Activated naive CD4-positive, alpha-beta T cell treated with anti-CD3 and anti-CD28 coated beads for 36 hours (primary cell): ENCODE measurements around the gene HDGFL1. TPM values are rescaled to one million over a fixed set of nuclear protein-coding genes. Genes with fewer than 3 reads are reported as not detected.

Source experiments
- CTCF ChIA-PET: fragments of 350-600 bp; sonication (Branson Sonifier 250); formaldehyde crosslinking; loops from one replicate; lab custom pipeline; 2021; ENCODE audit warnings: antibody characterized with exemption; lab: Charles Lee
- DNase-seq: peaks from one replicate; pipeline ENCODE4 v3.0.0-alpha.2; 2020
- H3K27ac Mint-ChIP-seq: one replicate; pipeline ENCODE4 v1.8.0; 2021; ENCODE audit warnings: mild to moderate bottlenecking, mixed read lengths
- H3K27me3 Mint-ChIP-seq: one replicate; pipeline ENCODE4 v1.8.0; 2021; ENCODE audit warnings: low read depth, mixed read lengths
- H3K36me3 Mint-ChIP-seq: one replicate; pipeline ENCODE4 v1.8.0; 2021; ENCODE audit warnings: low read depth, mixed read lengths
- H3K4me1 Mint-ChIP-seq: one replicate; pipeline ENCODE4 v1.8.0; 2021; ENCODE audit warnings: low read depth, mixed read lengths
- H3K4me3 Mint-ChIP-seq: one replicate; pipeline ENCODE4 v1.8.0; 2021; ENCODE audit warnings: mild to moderate bottlenecking, moderate library complexity, mixed read lengths
- H3K9me3 Mint-ChIP-seq: one replicate; pipeline ENCODE4 v1.8.0; 2021; ENCODE audit warnings: mixed read lengths
- intact Hi-C: fragments of 100-400 bp; cut with micrococcal nuclease; formaldehyde crosslinking; loops from one replicate; pipeline ENCODE4 v1.15.1; 2023
- total RNA-seq, 2 experiments: library from RNA; stranded (reverse); gene quantifications; one replicate each; pipeline ENCODE4 v1.2.3, GENCODE V29; 2021

HDGFL1 gene
- total RNA-seq = not detected

DNA sequence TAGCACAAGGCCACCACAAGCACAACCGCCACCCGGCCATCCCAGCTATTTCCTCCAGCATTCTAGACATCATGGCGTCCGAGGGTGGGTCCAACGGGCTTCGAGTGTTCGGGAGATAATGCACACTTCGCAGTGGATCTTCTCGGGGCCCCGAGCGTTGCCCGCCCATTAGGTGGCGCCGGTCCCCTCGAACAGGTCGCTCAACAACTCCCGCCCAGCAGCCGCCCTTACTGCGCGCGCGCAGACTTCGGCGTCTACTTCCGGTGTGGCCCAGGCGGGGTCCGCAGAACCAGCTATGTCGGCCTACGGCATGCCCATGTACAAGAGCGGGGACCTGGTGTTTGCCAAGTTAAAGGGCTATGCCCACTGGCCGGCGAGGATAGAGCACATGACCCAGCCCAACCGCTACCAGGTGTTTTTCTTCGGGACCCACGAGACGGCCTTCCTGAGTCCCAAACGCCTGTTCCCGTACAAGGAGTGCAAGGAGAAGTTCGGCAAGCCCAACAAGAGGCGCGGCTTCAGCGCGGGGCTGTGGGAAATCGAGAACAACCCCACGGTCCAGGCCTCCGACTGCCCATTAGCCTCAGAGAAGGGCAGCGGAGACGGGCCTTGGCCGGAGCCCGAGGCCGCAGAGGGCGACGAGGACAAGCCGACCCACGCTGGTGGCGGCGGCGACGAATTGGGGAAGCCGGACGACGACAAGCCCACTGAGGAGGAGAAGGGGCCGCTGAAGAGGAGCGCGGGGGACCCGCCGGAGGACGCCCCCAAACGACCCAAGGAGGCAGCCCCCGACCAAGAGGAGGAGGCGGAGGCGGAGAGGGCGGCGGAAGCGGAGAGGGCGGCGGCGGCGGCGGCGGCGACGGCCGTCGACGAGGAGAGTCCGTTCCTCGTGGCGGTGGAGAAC, at the start of gene HDGFL1:
Gene HDGFL1, plus strand, starts transcription at position 286 of the 904 bp plus-strand sequence. Its CDS starts 10 bp downstream, at position 296.
- DNase-seq = no peak
- Mint-ChIP-seq H3K36me3 (no peaks in the 10 kb centered on the region), H3K9me3 (no peaks in the 10 kb centered on the region), H3K27me3 (no peaks in the 10 kb centered on the region), H3K4me1 (no peaks in the 10 kb centered on the region), H3K27ac (no peak within 1 kb of the TSS), H3K4me3 (no peak within 1 kb of the TSS)
- CTCF ChIA-PET = no interaction called here
- intact Hi-C loops = no loop called here

DNA sequence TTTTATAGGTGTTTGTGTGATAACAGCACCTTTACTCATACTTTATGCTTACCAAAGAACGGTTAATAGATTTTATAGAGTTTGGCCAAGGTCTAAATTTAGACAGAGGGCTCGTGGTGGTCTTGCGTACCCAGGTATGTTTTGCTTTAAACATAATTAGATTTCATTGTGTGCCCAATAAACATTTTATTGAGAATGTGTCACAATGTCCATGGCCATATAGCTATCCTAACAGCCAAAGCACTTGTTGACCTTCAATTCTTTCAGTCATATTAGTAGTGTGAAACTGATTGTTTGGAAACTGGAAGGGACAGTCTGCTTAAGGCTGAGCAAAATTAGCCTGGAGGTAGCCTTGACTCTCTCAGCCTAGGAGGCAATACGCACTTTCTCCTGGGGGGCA, 48.3 kb upstream of the HDGFL1 start:
- no peaks in the 10 kb centered on the region for H3K9me3 Mint-ChIP-seq
- no peak overlapping the region for H3K27ac Mint-ChIP-seq
- H3K4me3 Mint-ChIP-seq = no peak overlapping the region
- no peak for DNase-seq
- CTCF ChIA-PET = no interaction called here
- H3K27me3 Mint-ChIP-seq = no peaks in the 10 kb centered on the region
- H3K4me1 Mint-ChIP-seq = no peaks in the 10 kb centered on the region
- intact Hi-C loops = no loop called here
- H3K36me3 Mint-ChIP-seq = no peaks in the 10 kb centered on the region

DNA sequence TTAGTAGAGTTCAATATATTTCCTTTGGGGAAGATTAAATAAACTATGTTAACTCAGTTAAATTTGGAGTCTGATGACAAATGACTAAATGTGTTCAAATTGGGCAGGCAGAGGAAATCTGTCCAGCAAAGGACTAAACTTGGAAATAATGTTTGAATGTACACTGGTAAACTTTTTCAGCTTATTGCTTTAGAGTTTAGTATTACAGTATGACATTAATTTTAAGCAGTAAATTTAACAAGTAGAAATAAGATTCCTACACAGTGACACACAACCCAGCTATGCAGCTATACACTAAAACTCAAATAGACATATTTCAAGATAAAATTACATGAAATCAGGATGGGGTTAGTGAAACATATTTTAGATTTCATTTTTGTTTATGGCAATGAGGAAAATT, 42.6 kb upstream of the HDGFL1 start:
- Mint-ChIP-seq H3K4me3 (no peak overlapping the region), H3K36me3 (no peaks in the 10 kb centered on the region), H3K9me3 (no peaks in the 10 kb centered on the region), H3K4me1 (no peaks in the 10 kb centered on the region), H3K27ac (no peak overlapping the region), H3K27me3 (no peaks in the 10 kb centered on the region)
- CTCF ChIA-PET = no interaction called here
- DNase-seq = no peak
- intact Hi-C loops = no loop called here

DNA sequence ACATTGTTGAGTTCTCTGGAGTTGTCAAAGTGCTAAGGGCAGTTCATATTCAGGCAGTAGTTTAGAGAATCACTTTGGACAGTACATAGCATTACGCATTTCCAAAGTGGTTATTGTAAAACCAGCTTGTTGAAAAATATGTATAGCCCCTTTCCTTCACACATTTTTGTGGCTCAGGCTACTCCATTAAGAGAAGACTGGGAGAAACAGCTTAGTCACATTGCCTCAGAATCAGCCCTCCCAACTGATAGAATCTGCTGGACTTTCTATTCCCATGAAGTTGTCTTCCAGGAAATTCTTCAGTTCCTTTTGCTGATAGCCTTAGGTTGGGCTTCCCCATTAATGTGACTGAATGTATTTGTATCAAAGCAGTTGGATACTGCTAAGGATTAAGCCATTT, 39.5 kb upstream of the HDGFL1 start:
- CTCF ChIA-PET = no interaction called here
- Mint-ChIP-seq H3K4me3 (no peak overlapping the region), H3K27ac (no peak overlapping the region), H3K27me3 (no peaks in the 10 kb centered on the region), H3K4me1 (no peaks in the 10 kb centered on the region), H3K9me3 (peaks cover 2% of the 10 kb centered on the region), H3K36me3 (no peaks in the 10 kb centered on the region)
- intact Hi-C loops = no loop called here
- DNase-seq = no peak

DNA sequence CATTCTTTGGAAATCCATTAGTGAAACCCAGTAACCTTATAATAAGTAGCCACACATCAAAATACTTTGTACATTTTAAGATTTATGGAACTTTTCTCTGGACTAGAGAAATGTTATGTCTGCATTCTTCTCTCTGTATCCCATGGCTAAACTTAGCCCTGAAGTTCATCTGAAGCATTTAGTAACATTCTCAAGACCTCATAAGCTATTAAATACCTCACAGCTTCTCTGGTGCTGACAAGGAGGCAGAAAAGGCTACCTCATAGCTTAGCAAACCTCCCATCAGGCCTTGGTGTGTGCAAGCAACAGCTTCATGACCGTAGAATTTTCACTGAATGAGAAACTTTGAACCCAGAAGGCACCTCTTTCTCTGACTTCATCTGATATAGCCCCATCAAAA, 38.9 kb upstream of the HDGFL1 start:
- no peaks in the 10 kb centered on the region for H3K4me1 Mint-ChIP-seq

DNA sequence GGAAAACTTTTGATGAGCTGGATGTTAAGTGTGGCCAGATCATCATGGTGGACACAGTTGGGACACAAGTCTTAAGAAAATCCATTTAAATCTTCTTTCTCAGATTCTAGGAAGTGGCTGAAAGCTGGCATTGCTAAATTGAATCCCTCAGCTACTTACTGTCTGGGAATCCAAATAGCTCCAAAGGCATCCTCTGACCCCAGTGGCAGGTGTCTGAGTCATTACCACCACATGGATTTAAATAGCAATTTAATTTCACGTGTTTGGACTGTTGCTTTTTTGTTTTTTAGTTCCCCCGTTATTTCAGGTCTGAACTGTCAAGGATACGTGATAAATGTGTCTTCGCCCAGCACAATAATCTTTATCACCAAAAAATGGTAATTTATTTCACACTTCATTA, 33.2 kb upstream of the HDGFL1 start:
- Mint-ChIP-seq H3K4me3 (no peak overlapping the region), H3K27ac (no peak overlapping the region), H3K27me3 (no peaks in the 10 kb centered on the region), H3K4me1 (no peaks in the 10 kb centered on the region), H3K36me3 (no peaks in the 10 kb centered on the region), H3K9me3 (peaks cover 5% of the 10 kb centered on the region)
- intact Hi-C loops = no loop called here
- CTCF ChIA-PET = no interaction called here
- DNase-seq = no peak

More for the DNA sequence above, 38.9 kb upstream of the HDGFL1 start:
- no peaks in the 10 kb centered on the region for H3K27me3 Mint-ChIP-seq
- no peak for DNase-seq
- intact Hi-C loops = no loop called here
- no peak overlapping the region for H3K27ac Mint-ChIP-seq
- no peaks in the 10 kb centered on the region for H3K36me3 Mint-ChIP-seq
- CTCF ChIA-PET = no interaction called here
- peaks cover 2% of the 10 kb centered on the region for H3K9me3 Mint-ChIP-seq
- H3K4me3 Mint-ChIP-seq = no peak overlapping the region

DNA sequence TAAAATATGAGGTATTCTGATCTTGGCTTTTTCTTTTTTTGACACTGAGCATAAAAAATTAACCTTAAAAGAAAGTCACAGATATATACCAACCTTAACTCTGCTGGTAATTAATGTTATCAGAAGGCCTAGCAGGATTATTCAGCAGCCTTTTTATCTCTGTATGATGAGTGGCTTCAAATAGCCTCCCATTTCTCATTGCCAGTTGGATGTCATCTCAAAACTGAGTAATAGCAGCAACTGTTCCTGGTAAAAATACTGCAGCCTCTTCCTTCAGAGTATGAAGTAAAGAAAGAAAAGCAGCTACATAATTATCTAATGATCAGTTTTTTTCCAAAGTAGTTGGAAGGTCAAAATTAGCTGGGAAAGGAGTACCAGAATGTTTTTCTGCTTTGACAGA, 24.9 kb upstream of the HDGFL1 start:
- no peak for DNase-seq
- intact Hi-C loops = no loop called here
- Mint-ChIP-seq H3K27me3 (no peaks in the 10 kb centered on the region), H3K4me1 (no peaks in the 10 kb centered on the region), H3K4me3 (no peak overlapping the region), H3K9me3 (peaks cover 1% of the 10 kb centered on the region), H3K36me3 (no peaks in the 10 kb centered on the region), H3K27ac (no peak overlapping the region)
- CTCF ChIA-PET = no interaction called here

DNA sequence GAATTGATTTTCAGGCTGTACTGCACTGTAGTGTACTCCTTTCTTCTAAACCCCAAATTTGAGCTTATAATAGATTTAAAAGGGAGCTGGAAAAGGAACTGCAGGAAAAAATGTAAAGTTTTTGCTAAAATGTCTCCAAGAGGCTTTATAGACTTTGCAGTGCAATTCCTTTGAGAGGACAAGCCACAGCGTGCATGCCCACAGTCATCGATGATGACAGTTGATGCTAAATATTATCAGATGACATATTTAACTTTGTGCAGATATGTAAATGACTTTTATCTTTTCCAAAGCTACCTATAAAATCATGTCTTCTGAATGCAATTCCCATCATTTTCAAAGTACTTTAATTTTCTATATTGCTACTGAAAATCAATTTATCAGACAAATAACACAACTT, 24.3 kb upstream of the HDGFL1 start:
- no peak overlapping the region for H3K4me3 Mint-ChIP-seq
- no peak overlapping the region for H3K27ac Mint-ChIP-seq
- H3K36me3 Mint-ChIP-seq = no peaks in the 10 kb centered on the region
- DNase-seq = no peak
- intact Hi-C loops = no loop called here
- CTCF ChIA-PET = no interaction called here
- H3K27me3 Mint-ChIP-seq = no peaks in the 10 kb centered on the region
- H3K4me1 Mint-ChIP-seq = no peaks in the 10 kb centered on the region
- H3K9me3 Mint-ChIP-seq = peaks cover 1% of the 10 kb centered on the region

DNA sequence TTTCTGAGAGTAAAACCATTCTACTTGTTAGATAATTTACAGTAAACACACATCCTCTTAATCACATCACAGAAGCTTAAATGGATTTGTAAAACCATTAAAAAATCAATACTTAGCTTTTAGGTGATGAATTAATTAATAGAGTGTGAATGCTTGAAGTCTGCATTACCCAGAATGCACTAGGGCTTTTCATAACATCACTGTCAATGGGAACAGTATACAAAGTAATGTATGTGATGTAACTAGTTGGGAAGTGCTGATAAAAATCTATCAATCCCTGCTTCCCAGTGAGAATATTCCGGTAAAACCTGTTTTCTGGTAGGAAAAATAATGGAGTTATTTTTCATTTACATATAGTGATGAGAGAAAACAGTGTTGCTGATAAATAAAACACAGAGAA, 23.1 kb upstream of the HDGFL1 start:
- Mint-ChIP-seq H3K36me3 (no peaks in the 10 kb centered on the region), H3K9me3 (no peaks in the 10 kb centered on the region), H3K4me3 (no peak overlapping the region), H3K27me3 (no peaks in the 10 kb centered on the region), H3K4me1 (no peaks in the 10 kb centered on the region), H3K27ac (no peak overlapping the region)
- CTCF ChIA-PET = no interaction called here
- intact Hi-C loops = no loop called here
- DNase-seq = no peak

DNA sequence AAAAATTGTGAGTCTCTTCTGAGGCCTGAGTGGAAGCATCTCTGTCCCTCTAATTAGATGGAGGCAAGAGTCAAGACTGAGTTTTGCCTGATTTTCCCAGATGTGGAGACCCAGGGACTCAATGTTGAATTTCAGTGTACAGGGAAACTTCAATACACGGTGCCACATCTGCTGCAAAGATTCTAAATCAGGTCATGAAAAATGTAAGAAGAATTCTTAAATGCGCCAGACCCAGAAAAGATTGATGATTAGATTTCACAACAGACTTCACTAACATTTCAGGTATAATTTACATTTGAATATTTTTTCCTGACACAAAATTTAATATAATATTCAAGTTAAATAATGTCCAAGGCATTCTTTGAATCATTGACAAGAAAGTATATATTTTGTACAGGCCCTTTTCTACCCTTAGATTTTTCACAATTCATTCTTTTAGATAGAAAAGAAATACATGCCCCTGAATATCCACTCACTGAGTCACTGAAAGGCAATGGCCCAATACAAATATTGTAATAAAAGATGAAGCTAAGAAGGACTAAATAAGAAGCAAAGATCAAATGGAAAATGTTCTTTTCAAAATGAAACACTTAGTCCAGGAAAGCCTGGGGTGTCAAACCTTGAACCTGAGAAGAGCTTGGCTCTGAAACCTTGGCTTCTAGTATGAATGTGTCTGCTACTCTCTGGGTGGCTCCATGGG, 18.2 kb upstream of the HDGFL1 start:
- H3K4me3 Mint-ChIP-seq = no peak overlapping the region
- H3K36me3 Mint-ChIP-seq = no peaks in the 10 kb centered on the region
- CTCF ChIA-PET = no interaction called here
- intact Hi-C loops = no loop called here
- no peaks in the 10 kb centered on the region for H3K27me3 Mint-ChIP-seq
- no peaks in the 10 kb centered on the region for H3K4me1 Mint-ChIP-seq
- no peak overlapping the region for H3K27ac Mint-ChIP-seq
- no peak for DNase-seq
- H3K9me3 Mint-ChIP-seq = no peaks in the 10 kb centered on the region

DNA sequence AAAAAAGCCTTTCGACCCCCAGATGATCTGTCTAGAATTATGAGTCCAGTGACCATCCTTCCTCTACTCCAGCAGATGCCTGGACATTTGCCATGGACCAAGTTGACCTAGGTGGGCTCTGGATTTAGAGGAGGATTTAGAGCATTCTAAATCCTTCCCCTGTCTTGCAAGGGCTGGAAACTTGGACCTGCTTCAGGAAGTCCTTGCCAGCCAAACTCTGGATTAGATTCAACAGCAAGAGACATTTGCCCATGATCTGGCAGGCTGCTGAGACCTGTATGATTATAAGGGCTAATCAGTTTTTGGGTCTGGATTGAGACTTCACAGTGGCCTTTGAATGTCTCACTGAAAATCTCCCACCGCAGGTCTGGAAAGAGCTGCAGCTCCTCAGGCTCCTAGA, 13.1 kb upstream of the HDGFL1 start:
- intact Hi-C loops = no loop called here
- no peaks in the 10 kb centered on the region for H3K27me3 Mint-ChIP-seq
- DNase-seq = no peak
- H3K36me3 Mint-ChIP-seq = no peaks in the 10 kb centered on the region
- no peak overlapping the region for H3K27ac Mint-ChIP-seq
- no peaks in the 10 kb centered on the region for H3K4me1 Mint-ChIP-seq
- no peak overlapping the region for H3K4me3 Mint-ChIP-seq
- CTCF ChIA-PET = no interaction called here
- no peaks in the 10 kb centered on the region for H3K9me3 Mint-ChIP-seq

DNA sequence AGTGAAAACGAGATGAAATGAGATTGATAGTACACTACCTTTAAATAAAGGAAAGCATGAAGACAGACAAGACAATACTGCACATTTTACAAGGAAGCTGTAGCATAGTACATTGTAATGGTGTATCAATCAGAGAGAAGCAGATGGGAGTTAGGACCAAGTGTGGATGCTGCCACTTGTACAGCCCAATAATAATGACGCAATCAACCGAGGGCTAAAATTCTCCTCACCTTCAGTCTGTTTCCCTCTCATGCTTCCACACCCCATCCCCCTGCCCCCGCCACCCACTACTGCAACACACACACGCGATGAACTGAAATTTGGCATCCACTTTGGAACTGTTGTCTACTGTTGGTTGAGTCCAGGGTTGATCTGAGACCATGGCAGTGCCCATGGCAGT, 12.4 kb upstream of the HDGFL1 start:
- CTCF ChIA-PET = no interaction called here
- no peak for DNase-seq

More for the DNA sequence above, 12.4 kb upstream of the HDGFL1 start:
- H3K27ac Mint-ChIP-seq = no peak overlapping the region
- no peaks in the 10 kb centered on the region for H3K36me3 Mint-ChIP-seq
- no peaks in the 10 kb centered on the region for H3K9me3 Mint-ChIP-seq
- H3K4me3 Mint-ChIP-seq = no peak overlapping the region
- H3K27me3 Mint-ChIP-seq = no peaks in the 10 kb centered on the region
- H3K4me1 Mint-ChIP-seq = no peaks in the 10 kb centered on the region
- intact Hi-C loops = no loop called here
